ELR (cell line): ENCODE measurements around the gene CDKN1C.

Source experiments
- DNase-seq: peaks from one replicate; pipeline ENCODE4 v3.0.0-alpha.2; 2015; ENCODE audit warnings: low read depth

CDKN1C gene

DNA sequence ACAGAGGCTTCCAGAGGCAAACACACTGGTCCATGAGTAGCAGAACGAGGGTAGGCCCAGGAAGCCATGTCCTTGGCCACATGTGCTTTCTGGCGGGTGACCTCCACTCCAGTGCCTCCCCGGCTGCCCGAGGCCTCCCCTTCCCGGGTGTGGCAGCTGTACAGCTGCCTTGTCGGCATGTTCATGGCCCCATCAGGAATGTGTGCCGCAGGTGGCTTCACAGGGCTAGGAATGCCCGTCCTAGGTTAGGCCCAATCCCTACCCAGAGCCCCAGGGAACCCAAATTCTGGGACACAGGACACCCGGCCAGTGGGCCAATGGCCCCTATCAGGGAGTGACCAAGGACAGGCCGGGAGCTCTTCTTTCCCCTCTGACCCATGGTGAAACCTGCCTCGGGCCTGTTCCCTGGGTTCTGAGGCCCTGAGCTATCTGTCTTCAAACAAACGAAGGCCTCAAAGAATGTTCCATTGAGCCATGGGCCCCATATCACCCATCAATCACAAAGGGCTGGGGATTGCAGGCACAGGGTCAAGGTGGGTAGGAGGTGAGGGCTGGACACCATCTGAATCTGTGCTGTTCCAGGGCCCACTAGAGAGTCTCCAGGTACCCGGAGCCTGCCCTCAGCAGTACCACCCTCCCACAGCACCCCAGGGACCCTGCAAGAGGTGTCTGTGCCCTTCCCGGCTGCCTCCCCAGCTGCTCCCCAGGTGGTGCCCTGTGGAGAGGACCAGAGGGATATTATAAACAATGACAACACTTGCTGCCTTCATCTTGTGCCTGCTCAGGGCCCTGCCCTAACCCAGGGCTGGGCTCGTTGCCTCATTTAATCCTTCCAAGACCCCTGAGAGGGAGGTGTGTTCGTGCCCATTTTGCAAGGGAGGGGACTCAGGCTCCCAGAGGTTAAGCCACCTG, 4.0 kb upstream of the CDKN1C start:
- no peak for DNase-seq

DNA sequence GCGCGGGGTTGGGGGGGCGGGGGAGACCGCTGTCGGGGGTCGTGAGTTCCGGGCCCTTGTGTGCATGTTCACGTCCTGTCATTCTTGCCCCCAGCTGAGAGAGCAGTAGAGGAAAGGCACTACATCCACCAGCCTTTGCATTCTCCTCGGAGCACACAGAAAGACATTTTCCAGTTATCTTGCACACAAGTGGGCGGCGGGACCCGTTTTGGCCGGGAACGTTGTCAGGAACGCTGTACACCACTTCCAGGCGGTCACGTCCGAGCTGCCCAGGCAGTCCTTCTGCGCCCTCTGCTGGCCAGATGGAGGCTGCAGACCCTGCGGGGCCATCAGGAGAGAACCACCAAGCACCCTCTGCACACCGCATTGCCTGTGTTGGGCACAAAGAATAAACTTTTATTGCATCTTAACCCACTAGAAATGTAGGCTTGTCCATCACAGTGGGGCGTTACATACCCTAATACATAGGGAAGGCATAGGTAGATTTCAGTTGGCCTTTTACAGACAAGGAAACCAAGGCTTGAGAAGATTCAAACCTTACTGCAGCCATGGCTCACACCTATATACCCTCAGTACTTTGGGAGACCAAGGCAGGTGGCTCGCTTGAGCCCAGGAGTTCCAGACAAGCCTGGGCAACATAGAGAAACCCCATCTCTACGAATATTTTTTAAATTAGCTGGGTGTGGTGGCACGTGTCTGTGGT, 2.8 kb upstream of the CDKN1C start:
- peak; percentile 84 for DNase-seq

DNA sequence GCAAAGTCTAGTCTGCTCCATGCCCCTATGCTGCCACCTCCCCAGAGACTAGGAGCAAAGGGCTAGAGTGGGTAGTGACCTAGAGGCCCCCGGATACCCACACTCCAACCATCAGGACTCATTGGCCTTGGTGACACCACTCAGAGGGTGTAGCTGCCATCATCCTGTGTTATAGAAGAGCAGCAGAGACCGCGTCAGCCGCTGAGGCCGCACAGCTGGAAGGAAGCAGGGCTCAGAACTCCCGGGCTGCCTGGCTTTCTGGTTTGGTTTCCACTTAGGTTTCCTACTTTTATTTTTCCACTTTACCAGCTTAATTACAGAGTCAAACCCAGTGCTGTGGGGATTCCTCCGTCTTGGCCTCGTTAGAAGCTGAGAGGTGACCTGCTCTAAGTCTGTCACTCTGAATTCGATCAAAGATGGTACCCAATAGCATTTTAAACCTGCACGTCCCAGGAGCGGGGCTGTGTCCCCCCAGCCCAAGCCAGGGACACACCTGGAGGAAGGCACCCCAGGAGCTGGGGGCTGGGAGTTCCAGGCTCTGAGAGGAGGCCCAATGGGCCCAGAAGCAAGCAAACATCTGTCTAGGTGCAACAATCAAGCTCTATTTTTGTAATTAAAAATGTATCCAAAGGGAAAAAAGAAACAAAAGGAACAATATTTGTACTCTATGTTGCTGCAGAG, 2.1 kb upstream of the CDKN1C start:
- no peak for DNase-seq

DNA sequence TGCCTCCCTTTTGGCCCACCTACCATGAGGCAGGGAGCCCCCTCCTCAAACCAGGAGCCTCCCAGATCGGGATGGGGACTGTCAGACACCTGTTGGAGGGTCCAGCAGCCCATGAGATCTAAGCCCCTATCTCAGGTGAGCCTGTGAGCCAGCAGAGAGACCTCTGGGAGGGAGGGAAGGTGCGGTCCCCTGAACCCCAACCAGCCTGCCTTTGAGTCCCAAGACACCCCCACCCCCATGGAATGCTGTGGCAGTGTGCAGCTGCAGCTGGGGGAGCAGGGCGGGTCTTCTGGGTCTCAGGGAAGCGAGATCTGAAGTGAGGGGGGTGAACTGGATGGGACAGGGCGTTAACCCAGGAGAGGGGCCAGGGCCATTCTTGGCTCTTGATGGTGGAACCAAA, 1.4 kb upstream of the CDKN1C start:
- no peak for DNase-seq

DNA sequence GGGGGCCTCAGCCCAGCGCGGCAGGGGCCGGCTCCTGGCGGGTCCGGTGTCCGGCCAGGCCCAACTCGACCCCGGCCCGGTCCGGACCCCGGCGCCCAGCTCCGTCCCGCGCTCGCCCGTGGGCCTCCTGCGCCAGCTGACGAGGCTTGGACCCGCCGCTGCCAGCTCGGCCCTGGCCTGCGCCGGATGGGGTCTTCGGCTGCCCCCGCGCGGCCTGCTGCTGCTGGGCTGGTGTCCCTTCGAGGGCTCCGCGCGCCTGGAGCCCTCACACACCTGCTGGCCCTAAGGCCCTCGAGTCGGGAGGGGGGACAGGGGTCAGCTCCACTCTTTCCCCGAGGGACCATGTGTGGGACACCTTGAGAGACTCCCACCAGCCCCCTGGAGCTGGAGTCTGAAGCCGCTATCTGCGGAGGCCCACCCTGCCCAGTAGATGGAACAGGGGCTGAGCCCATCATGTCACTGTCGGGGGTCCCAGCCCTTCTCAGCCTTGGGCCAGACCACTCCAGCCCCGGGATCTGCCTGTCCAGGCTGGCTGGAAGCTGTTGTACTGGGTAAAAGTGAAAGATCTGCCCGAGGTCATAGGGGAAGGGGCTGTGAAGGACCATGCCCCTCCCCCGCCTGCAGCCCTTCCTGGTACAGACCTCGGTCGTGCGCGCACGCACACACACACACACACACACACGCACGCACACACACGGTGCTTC, 768 bp upstream of the CDKN1C start:
- no peak for DNase-seq

DNA sequence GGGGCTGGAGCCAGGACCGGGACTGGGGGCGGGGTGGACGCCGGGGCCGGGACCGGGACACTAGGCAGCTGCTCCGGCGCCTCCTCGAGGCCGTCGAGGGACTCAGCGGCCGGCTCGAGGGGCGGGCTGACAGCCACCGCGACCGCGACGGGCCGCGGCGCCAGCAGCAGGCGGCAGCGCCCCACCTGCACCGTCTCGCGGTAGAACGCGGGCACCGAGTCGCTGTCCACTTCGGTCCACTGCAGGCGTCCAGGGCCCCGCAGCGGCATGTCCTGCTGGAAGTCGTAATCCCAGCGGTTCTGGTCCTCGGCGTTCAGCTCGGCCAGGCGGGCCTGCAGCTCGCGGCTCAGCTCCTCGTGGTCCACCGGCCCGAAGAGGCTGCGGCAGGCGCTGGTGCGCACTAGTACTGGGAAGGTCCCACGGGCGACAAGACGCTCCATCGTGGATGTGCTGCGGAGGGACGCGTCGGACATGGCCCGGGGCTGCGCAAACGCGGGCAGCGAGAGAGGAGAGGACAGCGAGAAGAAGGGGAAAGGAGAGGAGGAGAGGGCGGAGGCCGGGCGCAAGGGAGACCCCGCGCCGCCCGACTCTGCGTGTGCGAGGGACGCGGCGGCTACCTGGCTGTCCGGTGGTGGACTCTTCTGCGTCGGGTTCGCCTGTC, 428 bp downstream of the CDKN1C start:
- peak; percentile 49 for DNase-seq

DNA sequence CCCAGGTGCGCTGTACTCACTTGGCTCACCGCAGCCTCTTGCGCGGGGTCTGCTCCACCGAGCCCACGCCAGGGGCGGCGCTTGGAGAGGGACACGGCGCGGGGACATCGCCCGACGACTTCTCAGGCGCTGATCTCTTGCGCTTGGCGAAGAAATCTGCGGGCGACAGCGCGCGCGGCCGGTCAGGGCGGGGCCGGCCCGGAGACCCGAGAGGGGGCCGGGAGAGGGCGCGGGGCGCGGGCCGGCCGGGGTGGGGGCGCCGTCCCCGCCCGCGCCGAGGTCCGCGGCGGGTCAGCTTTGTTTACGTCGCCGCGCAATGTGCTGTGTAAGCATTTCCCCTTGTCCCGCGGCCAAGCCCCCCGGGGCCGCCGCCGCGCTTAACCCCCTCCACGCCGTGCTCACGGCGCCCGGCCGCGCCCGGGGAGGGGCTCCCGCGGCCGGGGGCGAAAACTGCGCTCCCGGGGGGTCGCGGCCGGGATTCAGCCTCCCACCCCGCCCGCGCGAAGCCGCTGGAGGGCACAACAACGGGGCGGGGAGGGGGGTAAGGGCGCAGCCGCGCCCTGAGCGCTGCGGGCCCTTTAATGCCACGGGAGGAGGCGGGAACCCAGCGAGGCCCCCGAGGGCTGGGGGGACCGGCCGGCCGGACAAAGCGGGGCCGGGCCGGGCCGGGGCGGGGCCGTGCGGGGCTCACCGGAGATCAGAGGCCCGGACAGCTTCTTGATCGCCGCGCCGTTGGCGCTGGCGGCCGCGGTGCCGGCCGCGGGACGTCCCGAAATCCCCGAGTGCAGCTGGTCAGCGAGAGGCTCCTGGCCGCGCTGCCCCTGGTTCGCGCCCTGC, 1.4 kb downstream of the CDKN1C start:
- no peak for DNase-seq

DNA sequence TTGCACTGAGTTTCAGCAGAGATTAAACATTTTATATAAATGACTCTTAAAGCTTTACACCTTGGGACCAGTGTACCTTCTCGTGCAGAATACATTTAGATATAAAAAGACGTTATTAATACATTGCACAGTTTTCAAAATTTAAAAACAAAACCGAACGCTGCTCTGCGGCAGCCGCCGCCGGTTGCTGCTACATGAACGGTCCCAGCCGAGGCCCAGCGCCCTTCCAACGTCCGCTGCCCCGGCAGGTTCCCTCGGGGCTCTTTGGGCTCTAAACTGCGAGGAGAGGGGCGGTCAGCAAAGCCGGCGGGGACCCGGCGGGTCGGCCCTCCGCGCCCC, 2.0 kb downstream of the CDKN1C start:
- DNase-seq: no peak

DNA sequence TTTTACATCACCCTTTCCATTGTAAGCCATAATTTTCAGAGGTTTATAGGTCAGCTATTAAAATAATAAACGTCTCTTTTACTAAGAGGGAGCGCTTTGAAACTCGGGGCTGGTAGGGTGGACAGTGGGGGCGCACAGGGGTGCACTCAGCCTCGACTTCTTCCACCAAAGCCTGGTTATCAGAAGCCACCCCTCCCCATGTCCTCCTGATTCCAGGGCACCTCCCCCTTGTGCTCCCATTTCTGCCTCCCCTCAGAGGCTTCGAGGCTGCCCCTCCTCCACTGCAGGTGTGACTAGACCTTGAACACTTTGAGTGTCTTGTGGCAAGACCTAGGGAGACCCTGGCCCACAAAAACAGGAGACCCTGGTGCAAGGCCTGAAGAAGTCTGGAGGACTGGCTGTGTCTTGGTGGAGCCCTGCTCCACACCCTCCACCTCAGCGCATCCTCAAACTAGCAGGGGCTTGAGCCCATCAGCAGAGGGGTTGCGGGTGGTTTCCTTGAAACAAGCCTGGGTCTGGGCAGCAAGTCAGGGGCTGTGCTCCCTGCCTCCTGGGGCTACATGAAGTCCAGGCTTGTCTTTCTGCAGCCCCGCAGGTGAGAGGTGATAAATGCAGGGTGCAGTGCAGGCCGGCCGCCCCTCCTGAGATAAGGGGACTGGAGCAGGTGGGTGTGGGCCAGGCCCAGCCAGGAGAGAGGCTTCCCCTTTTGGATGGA, 3.0 kb downstream of the CDKN1C start:
- DNase-seq: no peak

DNA sequence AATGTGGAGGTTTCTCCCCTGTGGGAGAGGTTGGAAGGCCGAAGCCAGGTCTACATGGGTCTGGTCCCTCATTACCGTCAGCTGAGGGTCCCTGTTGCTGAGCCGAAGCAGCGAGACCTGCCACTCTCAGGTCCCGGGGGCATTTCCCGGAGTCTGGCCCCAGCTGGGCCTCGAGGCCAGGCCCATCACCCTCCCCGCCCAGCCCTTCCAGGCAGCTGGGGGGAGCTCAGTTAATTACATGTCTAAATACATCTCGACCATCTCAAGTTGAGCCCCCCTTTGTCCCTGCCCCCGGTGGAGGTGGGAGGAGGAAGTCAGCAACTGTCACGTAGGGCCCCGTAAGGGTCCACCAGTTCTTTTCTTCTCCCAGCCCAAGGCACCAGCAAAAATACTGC, 3.6 kb downstream of the CDKN1C start:
- DNase-seq: no peak

DNA sequence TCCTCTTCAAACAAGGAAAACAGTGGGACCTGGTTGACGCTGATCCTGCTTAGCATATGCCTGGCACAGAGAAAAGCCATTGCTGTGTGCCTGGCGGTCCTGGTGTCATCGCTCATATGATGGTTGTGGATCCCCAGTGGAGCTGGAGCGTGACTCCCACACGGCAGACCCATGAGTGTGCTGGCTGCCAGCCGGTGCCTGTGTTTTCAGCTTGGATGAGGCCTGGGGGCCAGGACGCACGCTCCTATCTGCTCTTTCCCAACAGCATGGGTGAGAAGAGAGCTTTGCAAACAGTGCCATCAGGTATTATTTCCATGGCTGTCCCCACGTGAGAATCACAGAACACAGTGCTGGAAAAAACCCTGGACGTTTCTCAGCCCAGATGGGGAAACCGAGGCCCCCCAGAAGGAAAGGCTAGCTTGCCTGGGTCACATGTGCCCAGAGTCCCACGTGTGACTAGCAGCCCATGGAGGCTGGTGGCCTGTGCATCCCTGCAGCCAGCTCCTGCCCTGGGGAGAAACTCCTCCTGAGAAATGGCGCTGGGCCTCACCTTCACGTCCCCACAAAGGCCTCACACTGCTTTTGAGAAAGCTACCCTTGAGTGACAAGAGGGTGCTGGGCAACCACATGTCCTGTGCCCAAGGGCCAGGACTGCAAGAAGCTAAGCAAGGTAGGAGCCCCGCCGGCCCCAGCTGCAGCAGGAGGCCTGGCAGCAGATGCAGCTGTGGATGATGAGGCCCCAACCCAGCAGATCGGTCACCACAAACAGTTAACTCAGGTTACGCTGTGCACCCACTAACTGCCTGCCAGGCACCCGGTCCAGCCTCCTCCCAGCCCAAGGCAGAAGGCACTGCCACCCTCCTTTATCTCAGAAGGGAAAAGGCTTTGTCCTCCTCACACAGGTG, 4.2 kb downstream of the CDKN1C start:
- DNase-seq: no peak

DNA sequence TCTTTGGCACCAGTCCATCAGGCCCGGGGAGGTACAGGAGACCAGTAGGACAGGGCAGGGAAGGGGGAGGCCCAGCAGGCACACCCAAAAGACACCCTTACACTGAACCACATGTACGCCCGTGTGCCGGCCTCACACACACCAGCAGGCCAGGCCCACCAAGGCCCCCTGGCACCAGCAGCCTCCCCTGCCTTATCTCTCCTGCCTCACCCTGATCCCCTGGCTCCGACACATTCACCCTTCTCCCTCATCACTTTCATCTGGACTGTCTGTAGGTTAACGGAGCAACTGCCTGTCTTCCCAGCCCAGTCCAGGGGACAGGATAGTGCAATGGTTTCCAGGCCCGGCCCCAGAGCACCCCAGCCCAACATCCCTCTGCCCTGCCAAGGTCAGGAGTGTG, 4.9 kb downstream of the CDKN1C start:
- DNase-seq: no peak

DNA sequence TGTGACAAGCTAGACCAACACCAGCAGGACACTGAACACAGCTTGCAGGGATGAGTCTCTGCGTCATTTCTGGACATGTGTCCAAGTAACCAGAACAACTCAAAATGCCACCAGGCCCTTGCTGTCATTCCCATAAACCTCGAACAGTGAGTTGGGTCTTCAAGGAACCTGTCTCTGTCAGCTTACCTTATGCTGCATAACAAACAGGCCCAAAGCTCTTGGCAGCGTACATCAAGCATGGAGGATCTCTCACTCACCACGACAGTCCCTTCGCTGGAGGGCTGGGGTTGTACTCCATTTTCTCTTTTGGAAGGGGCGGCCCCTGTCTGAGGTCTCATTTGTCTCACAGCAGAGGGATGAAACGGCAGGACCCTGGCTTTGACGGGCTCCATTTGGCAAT, 6.8 kb downstream of the CDKN1C start:
- DNase-seq: no peak

DNA sequence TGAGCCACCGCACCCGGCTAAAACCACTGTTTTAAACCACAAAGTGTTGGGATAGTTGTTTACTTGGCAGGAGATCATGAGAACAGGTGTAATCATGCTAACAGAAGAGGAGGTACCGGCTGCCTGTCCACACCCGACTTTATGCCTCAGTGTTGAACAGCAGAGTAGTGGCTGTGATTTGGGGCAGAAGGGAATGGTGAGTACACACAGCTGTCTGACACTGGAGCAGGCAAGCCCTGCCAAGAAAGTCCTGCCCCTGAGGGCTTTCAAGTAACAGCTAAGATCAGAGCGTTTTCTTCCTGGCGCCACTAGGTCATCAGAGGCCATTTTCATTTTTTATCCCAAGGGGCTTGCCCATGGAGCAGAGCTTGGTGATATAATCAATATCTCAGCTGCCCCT, 8.1 kb downstream of the CDKN1C start:
- DNase-seq: no peak

DNA sequence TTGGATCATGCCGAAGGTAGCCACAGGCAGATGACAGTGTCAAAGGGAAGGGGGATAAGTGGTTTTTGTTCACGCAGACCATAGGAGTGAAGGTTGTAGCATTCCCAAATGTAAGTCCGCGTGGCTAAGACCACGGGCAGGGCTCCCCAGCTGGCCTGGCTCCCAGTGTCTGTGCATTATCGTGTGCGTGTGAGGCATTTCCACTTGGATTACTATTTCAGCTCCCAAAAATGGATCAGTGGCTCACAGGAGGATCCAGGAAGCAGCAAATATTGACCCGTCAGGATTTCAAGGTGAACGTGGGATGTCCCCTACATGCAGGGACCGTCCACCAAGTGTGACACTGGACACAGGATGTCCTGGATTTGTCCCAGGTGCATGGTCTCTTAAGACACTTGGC, 10.6 kb downstream of the CDKN1C start:
- DNase-seq: no peak

DNA sequence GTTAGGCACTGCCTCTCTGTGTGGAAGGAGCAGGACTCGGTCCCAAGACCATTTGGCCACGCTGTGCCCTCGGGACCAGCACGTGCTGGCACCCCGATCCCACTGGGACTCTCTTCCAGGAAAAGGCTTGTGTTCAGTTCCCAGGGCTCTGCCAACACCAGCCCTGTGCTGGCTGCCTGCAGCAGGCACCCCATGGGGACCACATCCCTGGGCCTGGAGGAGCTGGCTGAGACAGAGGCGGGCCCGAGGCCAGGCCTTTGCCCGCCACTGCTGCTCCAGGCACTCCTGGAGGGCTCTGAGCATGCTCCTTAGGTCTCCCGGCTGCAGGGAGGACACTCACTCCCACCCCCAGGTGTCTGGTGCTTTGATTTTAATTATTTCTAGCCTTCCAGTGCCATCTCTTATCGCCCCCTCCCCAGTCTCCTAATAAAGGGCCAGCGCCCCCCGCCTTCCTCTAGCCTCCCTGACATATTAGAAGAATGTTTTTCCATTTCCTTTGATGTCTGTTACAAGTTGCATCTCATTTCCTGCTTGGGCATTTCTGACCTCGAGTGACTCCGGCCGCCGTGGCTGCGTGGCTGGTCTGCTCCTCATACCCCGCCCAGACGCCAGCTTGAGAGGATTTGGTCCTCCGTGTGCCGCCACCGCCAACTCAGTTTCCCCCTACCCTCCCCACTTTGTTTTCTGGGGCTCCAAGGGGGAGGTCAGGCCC, 14.4 kb downstream of the CDKN1C start:
- DNase-seq: no peak

DNA sequence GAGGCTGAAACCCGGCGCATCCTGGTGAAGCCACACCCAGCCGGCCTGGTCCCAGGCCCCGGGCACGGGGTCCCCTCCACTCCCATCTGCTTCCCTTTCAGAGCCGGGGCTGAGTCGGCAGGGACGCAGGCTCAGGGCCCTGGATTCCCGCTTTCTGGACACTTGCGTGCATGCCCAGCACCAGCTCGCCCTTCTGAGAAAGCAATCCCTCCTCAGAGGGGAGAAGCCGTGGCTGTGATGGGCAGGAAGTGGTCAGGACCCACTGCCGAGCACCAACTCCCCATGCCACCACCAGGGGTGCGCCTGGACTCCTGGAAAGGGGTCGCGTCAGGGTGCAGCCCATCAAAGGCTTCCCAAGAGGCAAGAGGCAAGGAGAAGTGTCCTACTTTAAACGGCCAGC, 15.1 kb downstream of the CDKN1C start:
- no peak for DNase-seq

DNA sequence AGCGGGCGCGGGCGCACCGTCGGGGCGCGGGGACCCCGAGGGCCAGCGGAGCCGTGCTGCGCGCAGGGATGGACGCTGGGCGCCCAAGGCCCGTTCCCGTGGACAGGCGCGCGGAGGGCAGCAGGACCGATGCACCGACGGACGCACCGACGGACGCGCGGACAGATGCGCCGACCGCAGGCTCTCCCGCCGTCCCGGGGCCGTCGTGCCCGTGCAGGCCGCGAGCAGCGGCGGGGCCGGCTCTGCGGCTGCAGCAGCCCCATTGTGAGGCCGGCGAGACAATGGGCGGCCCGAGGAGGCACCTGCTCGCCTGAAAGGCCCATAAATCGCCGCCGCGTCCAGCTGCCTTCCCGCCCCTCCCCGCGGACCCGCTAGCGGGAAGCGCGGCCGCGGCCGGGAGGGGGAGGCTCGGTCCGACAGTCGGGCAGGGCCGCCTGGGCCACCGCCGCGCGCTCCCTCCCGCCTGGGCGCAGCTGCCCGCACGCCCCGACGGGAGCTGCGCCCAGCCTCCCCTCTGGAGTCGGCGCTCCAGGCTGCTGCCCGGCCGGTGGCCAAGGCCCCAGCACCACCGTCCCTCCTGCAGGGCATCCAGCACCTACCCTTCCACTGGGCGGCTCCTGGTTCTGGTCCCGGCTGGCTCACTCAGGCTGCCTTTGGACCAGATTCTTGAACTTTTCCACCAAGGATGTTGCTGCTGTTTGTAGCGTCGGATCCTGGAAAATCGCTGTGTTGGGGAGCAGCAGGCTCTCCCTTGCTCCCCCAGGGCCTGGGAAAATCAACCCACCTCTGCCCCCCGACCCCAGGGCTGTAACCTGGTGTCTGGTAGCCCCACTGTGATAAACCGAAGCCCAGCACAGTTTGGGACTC, 15.8 kb downstream of the CDKN1C start:
- DNase-seq: no peak
